Loucy (cell line): ENCODE measurements around the gene CHRNA9.

Experiments used
- H2AFZ ChIP-seq: fragments of 200-600 bp; sonication (generic); 2 replicates; pipeline ENCODE4 v1.6.0; 2016; ENCODE audit warnings: antibody characterized with exemption, mild to moderate bottlenecking, low read length, moderate library complexity
- H3F3A ChIP-seq: fragments of 200-600 bp; 2 replicates; pipeline ENCODE4 v1.6.0; 2016; ENCODE audit warnings: antibody characterized with exemption, low read depth, mild to moderate bottlenecking
- H3K27me3 ChIP-seq: fragments of 200-600 bp; sonication (generic); 2 replicates; pipeline ENCODE4 v1.6.1; 2014; ENCODE audit warnings: low read length, mild to moderate bottlenecking; ENCODE audit not compliant: insufficient read depth, poor library complexity, severe bottlenecking
- H3K36me3 ChIP-seq: fragments of 200-600 bp; sonication (generic); 2 replicates; pipeline ENCODE4 v1.6.1; 2016; ENCODE audit warnings: low read length; ENCODE audit not compliant: insufficient read depth
- H3K4me1 ChIP-seq: fragments of 200-600 bp; sonication (generic); 2 replicates; pipeline ENCODE4 v1.5.1; 2014; ENCODE audit warnings: low read length, mild to moderate bottlenecking; ENCODE audit not compliant: insufficient read depth, poor library complexity, severe bottlenecking
- H3K4me2 ChIP-seq: fragments of 200-600 bp; sonication (generic); 2 replicates; pipeline ENCODE4 v1.6.0; 2014; ENCODE audit warnings: antibody characterized with exemption, low read length, low read depth, mild to moderate bottlenecking; ENCODE audit not compliant: poor library complexity, severe bottlenecking
- H3K4me3 ChIP-seq: fragments of 200-600 bp; sonication (generic); 2 replicates; pipeline ENCODE4 v1.5.1; 2014; ENCODE audit warnings: low read length, mild to moderate bottlenecking, mixed read lengths; ENCODE audit not compliant: poor library complexity, severe bottlenecking
- H3K79me2 ChIP-seq: fragments of 200-600 bp; sonication (generic); 2 replicates; pipeline ENCODE4 v1.6.1; 2014; ENCODE audit warnings: low read length; ENCODE audit not compliant: insufficient read depth
- H3K9ac ChIP-seq: fragments of 200-600 bp; sonication (generic); 2 replicates; pipeline ENCODE4 v1.6.0; 2014; ENCODE audit warnings: mild to moderate bottlenecking, low read depth, low read length, moderate library complexity; ENCODE audit not compliant: poor library complexity, severe bottlenecking
- H3K9me2 ChIP-seq: fragments of 200-600 bp; sonication (generic); replicated peaks from 2 replicates; pipeline ENCODE4 v1.6.1; 2016; ENCODE audit warnings: low read depth, low read length, mixed read lengths
- H3K9me3 ChIP-seq: fragments of 200-600 bp; sonication (generic); 2 replicates; pipeline ENCODE4 v1.6.1; 2014; ENCODE audit warnings: mild to moderate bottlenecking, antibody characterized with exemption, low read length, low read depth; ENCODE audit not compliant: insufficient read depth
- H4K20me1 ChIP-seq: fragments of 200-600 bp; sonication (generic); 2 replicates; pipeline ENCODE4 v1.6.0; 2014; ENCODE audit warnings: antibody characterized with exemption, low read length, mild to moderate bottlenecking; ENCODE audit not compliant: insufficient read depth, poor library complexity, severe bottlenecking
- CTCF ChIP-seq: fragments of 200-600 bp; sonication (generic); conservative IDR thresholded peaks from 2 replicates; pipeline ENCODE4 v1.5.1; 2014; ENCODE audit warnings: mild to moderate bottlenecking, antibody characterized with exemption, low read length
- EZH2phosphoT487 ChIP-seq: fragments of 200-600 bp; IDR thresholded peaks from 2 replicates; pipeline ENCODE4 v1.6.1; 2018; ENCODE audit warnings: antibody characterized with exemption, mild to moderate bottlenecking, moderate library complexity, borderline replicate concordance

Gene CHRNA9

GRCh38 chr4:40367451-40367850, 32.3 kb downstream of the CHRNA9 start:
- Histone ChIP-seq H3K9ac (no peak overlapping the region), H3K36me3 (no peaks in the 10 kb centered on the region), H2AFZ (no peak overlapping the region), H3K27me3 (no peaks in the 10 kb centered on the region), H4K20me1 (no peaks in the 10 kb centered on the region), H3F3A (no peaks in the 10 kb centered on the region), H3K4me2 (no peak overlapping the region), H3K4me3 (no peak overlapping the region), H3K79me2 (no peaks in the 10 kb centered on the region), H3K9me2 (no peaks in the 10 kb centered on the region), H3K9me3 (no peaks in the 10 kb centered on the region), H3K4me1 (peaks cover 14% of the 10 kb centered on the region)
- TF ChIP-seq CTCF (no peak), EZH2phosphoT487 (no peak)

GRCh38 chr4:40369437-40370274, 34.5 kb downstream of the CHRNA9 start:
- Histone ChIP-seq H3K9me2 (no peaks in the 10 kb centered on the region), H3K4me3 (no peak overlapping the region), H3K9ac (no peak overlapping the region), H3F3A (no peaks in the 10 kb centered on the region), H3K4me2 (no peak overlapping the region), H3K4me1 (no peaks in the 10 kb centered on the region), H2AFZ (no peak overlapping the region), H3K79me2 (no peaks in the 10 kb centered on the region), H3K9me3 (no peaks in the 10 kb centered on the region), H3K36me3 (no peaks in the 10 kb centered on the region), H4K20me1 (no peaks in the 10 kb centered on the region), H3K27me3 (no peaks in the 10 kb centered on the region)
- TF ChIP-seq CTCF, result no peak

GRCh38 chr4:40372651-40373050, 37.5 kb downstream of the CHRNA9 start:
- no peaks in the 10 kb centered on the region for H4K20me1 ChIP-seq
- no peaks in the 10 kb centered on the region for H3K9me2 ChIP-seq
- H3K9me3 ChIP-seq, result no peaks in the 10 kb centered on the region
- no peaks in the 10 kb centered on the region for H3K4me1 ChIP-seq
- no peak overlapping the region for H3K4me2 ChIP-seq
- H3K27me3 ChIP-seq, result no peaks in the 10 kb centered on the region
- no peaks in the 10 kb centered on the region for H3K79me2 ChIP-seq
- no peaks in the 10 kb centered on the region for H3F3A ChIP-seq
- no peak overlapping the region for H3K4me3 ChIP-seq
- TF ChIP-seq CTCF (no peak), EZH2phosphoT487 (no peak)
- H2AFZ ChIP-seq, result no peak overlapping the region
- H3K36me3 ChIP-seq, result no peaks in the 10 kb centered on the region
- no peak overlapping the region for H3K9ac ChIP-seq
